Motor neuron (in vitro differentiated cells): ENCODE data around the gene ITGA1. TPM values are rescaled to one million over a fixed set of nuclear protein-coding genes. Genes with fewer than 3 reads are reported as not detected.

Experiments
- ATAC-seq, 8 experiments: fragments of 200-7000 bp; cut with Tn5 transposase; replicated peaks in 6 of 8; 2 replicates each; pipeline ENCODE4 v1.8.0; 2021; ENCODE audit warnings: mild to moderate bottlenecking in 8 of 8, moderate library complexity in 8 of 8
- H3K27ac ChIP-seq, 2 donors: fragments of 250-450 bp; sonication (Bioruptor Pico); 2 replicates each; pipeline ENCODE4 v1.9.0; 2021; ENCODE audit warnings: antibody characterized with exemption in 2 of 2, mild to moderate bottlenecking in 2 of 2, moderate library complexity in 1 of 2
- H3K4me1 ChIP-seq, 2 donors: fragments of 250-450 bp; sonication (Bioruptor Pico); replicated peaks in 1 of 2; 2 replicates each; pipeline ENCODE4 v1.6.1; 2021; ENCODE audit warnings: antibody characterized with exemption in 2 of 2, mild to moderate bottlenecking in 2 of 2, moderate library complexity in 1 of 2
- H3K4me3 ChIP-seq, 5 donors: fragments of 250-450 bp; sonication (Bioruptor Pico); 2 replicates each; pipeline ENCODE4 v1.9.0; 2021; ENCODE audit warnings: antibody characterized with exemption in 5 of 5, mild to moderate bottlenecking in 5 of 5, moderate library complexity in 4 of 5
- WGBS, 10 experiments: fragments of 450-650 bp; shearing (Covaris generic); methylation state at CpG; one replicate each; pipeline ENCODE4 v1.0.0; 2022; 5-methylcytosine and 5-hydroxymethylcytosine counted together
- in situ Hi-C, 9 experiments: fragments of 400-800 bp; cut with MboI; loops; one replicate each; pipeline ENCODE4 v1.15.0; 2021; ENCODE audit warnings: low sequenced_read_pairs in 9 of 9, low pct_unique_long_range_greater_than_20kb in 2 of 9; ENCODE audit not compliant: unreplicated experiment in 9 of 9
- total RNA-seq, 8 experiments: library from RNA; unstranded; fragments of 300-600 nt; gene quantifications; 2 replicates each; pipeline versions ENCODE4 v1.2.3 to v1.2.4, GENCODE V29; 2022

The ITGA1 gene
- total RNA-seq, 8 experiments from 2014 or later, result 0.11 to 164 (median 20.6) TPM

- no peak for ATAC-seq
- in situ Hi-C loops, result no loop called here
- Histone ChIP-seq H3K4me3 (no peak overlapping the region), H3K27ac (no peak overlapping the region), H3K4me1 (no peaks in the 10 kb centered on the region)
- 68 to 100% (median 82%) methylated on average over 1 to 5 of the region's 5 CpGs; no CpG with 5 or more reads in 1 of the 10 experiments for WGBS, 10 experiments
Observed at GRCh38 chr5:52888363-52888762, 100.6 kb downstream of the ITGA1 start.

- no peak for ATAC-seq
Observed at GRCh38 chr5:52892242-52892878, 104.6 kb downstream of the ITGA1 start.

DNA sequence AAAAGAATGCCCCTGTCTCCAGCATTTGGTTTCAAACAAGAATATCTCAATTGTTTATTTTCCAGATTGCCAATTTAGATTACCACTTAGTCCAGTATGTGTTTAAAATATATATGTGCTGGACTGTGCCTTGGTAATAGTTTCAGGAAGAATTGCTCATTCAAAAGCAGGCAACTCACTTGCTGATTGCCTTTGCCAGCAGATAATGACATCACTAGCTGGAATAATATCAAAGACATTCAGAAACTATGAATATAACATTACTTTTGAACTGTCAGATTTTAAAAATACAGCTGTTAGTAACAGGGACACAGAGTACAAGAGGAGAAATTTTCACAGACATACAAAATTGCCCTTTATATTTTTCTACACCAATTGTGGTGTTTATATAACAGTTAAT is 105.4 kb downstream of the ITGA1 start:
- Histone ChIP-seq H3K4me3 (no peak overlapping the region), H3K4me1 (peaks cover 0 to 3% of the 10 kb centered on the region in 2 donors), H3K27ac (no peak overlapping the region)
- peak in 5 of 8 experiments; percentile 10 to 57 (median 32) for ATAC-seq
- in situ Hi-C loops, result no loop called here

More at GRCh38 chr5:52892242-52892878, 104.6 kb downstream of the ITGA1 start:
- Histone ChIP-seq H3K4me1 (peaks cover 0 to 3% of the 10 kb centered on the region in 2 donors), H3K27ac (no peak overlapping the region), H3K4me3 (no peak overlapping the region)
- 40 to 94% (median 88%) methylated on average over 4 to 6 of the region's 6 CpGs for WGBS, 10 experiments
- in situ Hi-C loops, result no loop called here

- Histone ChIP-seq H3K4me1 (peaks cover 0 to 3% of the 10 kb centered on the region in 2 donors), H3K27ac (no peak overlapping the region), H3K4me3 (no peak overlapping the region)
- in situ Hi-C loops, result no loop called here
- ATAC-seq, result no peak
- WGBS, 10 experiments, result 80 to 100% (median 100%) methylated on average over 1 of the region's 1 CpG; no CpG with 5 or more reads in 3 of the 10 experiments
Observed at GRCh38 chr5:52893863-52894262, 106.1 kb downstream of the ITGA1 start.

DNA sequence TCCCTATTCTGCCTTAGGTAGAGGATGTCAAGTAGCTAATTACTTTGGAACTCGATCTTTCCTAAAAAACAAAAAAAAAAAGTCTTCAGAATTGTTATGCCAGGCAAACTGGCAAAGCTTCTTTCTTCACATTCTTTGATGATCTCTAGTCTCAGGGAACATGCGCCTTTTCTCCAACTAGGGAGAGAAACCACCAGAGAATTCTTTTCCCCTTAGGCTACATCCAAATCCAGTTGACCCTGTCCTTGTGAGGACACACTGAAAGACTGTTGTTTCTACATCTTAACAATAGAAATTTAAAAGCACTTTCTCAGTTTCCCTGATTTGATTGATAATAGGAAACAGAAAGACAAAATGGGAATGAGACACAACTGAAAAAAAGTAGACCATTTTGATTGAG is 106.7 kb downstream of the ITGA1 start:
- Histone ChIP-seq H3K4me1 (peaks cover 0 to 3% of the 10 kb centered on the region in 2 donors), H3K4me3 (no peak overlapping the region), H3K27ac (no peak overlapping the region)
- no peak for ATAC-seq
- 50 to 100% (median 92%) methylated on average over 1 to 2 of the region's 2 CpGs; no CpG with 5 or more reads in 2 of the 10 experiments for WGBS, 10 experiments
- in situ Hi-C loops, result no loop called here

DNA sequence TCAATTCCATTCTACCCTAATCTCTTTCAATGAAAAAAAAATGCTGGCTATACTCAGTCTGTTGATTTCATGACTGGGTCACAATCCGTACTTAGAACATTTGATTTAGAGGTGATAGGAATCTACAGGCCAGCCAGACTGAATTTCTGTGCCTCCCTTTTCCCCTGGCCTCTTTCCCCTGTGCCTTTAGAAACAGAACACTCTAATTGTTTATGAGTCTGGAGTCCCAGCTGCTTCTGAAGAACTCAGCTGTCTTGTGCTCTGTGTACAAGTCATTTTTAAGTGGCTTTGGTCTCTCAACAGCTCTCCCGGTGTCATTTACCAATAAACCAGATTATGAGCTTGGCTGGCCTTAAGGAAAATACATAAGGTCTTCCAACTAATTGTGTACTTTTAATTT is 107.4 kb downstream of the ITGA1 start:
- in situ Hi-C loops, result no loop called here
- WGBS, 10 experiments, result 42 to 100% (median 85%) methylated on average over 1 to 2 of the region's 2 CpGs; no CpG with 5 or more reads in 1 of the 10 experiments
- H3K4me3 ChIP-seq, result no peak overlapping the region
- peak in 1 of 8 experiments; percentile 26 for ATAC-seq
- peaks cover 0 to 3% of the 10 kb centered on the region in 2 donors for H3K4me1 ChIP-seq
- no peak overlapping the region for H3K27ac ChIP-seq

DNA sequence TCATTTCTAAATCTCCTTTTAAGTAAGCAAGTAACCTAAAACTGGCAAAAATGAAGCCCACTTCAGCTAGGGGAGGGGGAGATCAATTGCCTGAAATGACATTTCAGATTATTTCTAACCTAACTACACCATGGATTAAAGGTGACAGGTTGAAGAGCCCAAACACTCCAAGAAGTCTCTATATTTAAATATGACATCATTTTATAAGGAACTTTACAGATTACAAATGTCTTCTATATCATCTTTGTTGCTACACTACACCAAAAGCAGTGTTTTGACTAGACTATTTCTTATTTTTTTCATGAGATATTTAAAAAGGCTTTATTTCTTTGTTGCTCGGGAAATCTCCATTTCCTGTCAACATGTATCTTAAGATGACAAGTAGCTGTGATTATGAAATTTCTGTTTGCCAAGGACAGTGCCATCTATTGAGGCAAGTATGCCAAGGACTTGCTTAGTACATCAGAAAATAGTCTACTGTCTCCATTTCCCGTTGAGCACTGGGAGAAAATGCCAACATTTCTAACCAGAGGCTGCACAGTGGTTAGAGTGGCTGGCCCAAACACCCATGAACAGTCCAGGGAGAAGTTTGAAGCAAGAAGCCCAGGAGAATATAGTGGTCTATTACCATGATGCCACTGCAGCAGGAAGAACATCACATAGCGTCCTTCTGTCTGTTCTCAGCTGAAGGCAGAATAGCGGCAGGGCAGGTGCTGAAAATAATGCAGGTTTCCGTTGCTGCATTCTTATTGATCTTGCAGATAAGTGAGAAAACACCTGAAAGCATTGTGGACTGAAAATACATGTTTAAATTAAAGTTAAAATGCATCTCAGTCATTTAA is 108.1 kb downstream of the ITGA1 start:
- H3K4me3 ChIP-seq, result no peak overlapping the region
- in situ Hi-C loops, result no loop called here
- H3K27ac ChIP-seq, result no peak overlapping the region
- ATAC-seq, result no peak
- peaks cover 0 to 3% of the 10 kb centered on the region in 2 donors for H3K4me1 ChIP-seq
- 41 to 100% (median 93%) methylated on average over 2 to 5 of the region's 5 CpGs for WGBS, 10 experiments

DNA sequence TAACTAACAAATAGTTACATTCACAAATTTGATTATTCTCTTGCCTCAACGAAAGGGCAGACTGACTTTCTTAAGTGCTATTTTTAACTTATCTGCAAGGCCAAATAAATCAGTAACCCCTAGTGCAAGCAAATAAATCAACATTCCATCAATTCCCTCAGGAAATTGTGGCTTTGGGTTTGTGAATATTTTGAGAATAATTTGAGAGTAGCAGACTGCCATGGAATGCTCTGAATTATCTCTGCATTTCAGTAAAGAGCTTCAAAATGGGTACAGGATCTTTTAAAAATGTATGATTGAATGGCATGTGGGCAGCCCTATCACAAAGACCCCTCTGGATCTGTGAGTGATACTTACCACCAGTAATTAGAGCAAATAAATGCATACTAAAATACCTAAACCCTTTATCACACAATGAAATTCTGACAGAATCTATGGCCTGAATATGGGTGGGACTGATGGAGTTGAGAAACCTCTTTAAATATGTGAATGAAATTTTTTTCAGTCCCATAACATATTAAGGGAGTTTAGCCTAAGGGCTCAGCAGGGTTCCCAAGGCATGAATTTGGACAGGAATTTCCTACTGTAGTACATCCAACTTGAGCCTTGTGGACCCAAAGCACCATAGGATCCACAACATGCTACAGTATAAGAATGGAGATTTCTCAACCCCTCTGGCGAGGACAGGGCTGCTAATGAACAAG is 109.0 kb downstream of the ITGA1 start:
- in situ Hi-C loops, result no loop called here
- 0 to 100% (median 75%) methylated on average over 1 to 2 of the region's 2 CpGs; no CpG with 5 or more reads in 1 of the 10 experiments for WGBS, 10 experiments
- Histone ChIP-seq H3K27ac (no peak overlapping the region), H3K4me3 (no peak overlapping the region), H3K4me1 (peaks cover 0 to 3% of the 10 kb centered on the region in 2 donors)
- ATAC-seq, result peak in 3 of 8 experiments; percentile 74 to 85 (median 84)

DNA sequence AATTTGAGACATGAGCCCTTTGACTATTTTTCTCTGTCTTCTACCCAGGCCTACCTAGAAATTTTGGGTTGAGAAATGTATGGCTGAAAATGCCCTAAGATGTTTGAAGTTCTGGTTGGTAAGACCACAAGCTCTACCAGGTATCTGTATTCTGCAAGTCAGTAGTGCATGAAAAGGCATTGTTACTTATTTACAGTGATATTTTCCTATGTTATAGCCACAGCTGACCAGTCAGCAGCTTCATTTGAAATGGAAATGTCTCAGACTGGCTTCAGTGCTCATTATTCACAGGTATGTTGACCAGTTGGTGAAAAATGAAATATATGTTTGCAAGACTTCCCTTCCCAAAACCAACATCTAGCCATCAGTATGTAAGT is 109.5 kb downstream of the ITGA1 start:
- ATAC-seq, result peak in 2 of 8 experiments; percentile 6 to 10
- Histone ChIP-seq H3K27ac (no peak overlapping the region), H3K4me1 (peaks cover 0 to 3% of the 10 kb centered on the region in 2 donors), H3K4me3 (no peak overlapping the region)
- in situ Hi-C loops, result no loop called here

- no peaks in the 10 kb centered on the region for H3K4me1 ChIP-seq
- no peak for ATAC-seq
- H3K4me3 ChIP-seq, result no peak overlapping the region
- 49 to 100% (median 87%) methylated on average over 1 to 5 of the region's 5 CpGs; no CpG with 5 or more reads in 1 of the 10 experiments for WGBS, 10 experiments
- no peak overlapping the region for H3K27ac ChIP-seq
- in situ Hi-C loops, result no loop called here
Observed at GRCh38 chr5:52898961-52899680, 111.4 kb downstream of the ITGA1 start.

- in situ Hi-C loops, result loop anchor here in 1 of 9 experiments (25.0 kb wide), 1 partner anchor 216 kb away; no protein-coding TSS in a partner anchor
- peak in 1 of 8 experiments; percentile 60 for ATAC-seq
- Histone ChIP-seq H3K27ac (no peak overlapping the region), H3K4me3 (no peak overlapping the region), H3K4me1 (no peaks in the 10 kb centered on the region)
- 11 to 100% (median 88%) methylated on average over 1 to 2 of the region's 2 CpGs for WGBS, 10 experiments
Observed at GRCh38 chr5:52903142-52903541, 115.4 kb downstream of the ITGA1 start.

DNA sequence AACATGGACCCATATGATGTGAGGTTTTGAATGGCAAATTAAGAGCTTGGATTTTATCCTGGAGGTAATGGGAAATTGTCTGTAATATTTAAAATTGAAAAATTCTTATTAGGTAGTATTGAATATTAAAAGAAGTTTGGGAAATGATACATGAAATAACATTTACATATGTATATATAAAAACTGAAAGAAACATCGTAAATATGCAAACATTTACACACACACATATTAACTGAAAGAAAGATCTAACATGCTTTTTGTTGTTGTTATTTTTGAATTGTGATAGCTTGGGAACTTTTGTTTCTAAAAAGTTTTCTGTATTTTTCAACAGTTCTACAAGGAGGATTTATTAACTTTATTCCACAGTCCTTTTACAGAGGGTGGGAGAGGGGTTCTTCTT is 118.6 kb downstream of the ITGA1 start:
- ATAC-seq, result peak in 2 of 8 experiments; percentile 50 to 52
- no peak overlapping the region for H3K27ac ChIP-seq
- no peak overlapping the region for H3K4me3 ChIP-seq
- in situ Hi-C loops, result loop anchor here in 1 of 9 experiments (25.0 kb wide), 1 partner anchor 219 kb away; no protein-coding TSS in a partner anchor
- no peaks in the 10 kb centered on the region for H3K4me1 ChIP-seq
- WGBS, 10 experiments, result 0 to 100% (median 90%) methylated on average over 1 of the region's 1 CpG; no CpG with 5 or more reads in 1 of the 10 experiments
